Fibroblast of upper back skin (primary cell): ENCODE measurements around the gene ATRNL1.

Experiments used
- DNase-seq: peaks from one replicate; pipeline ENCODE4 v3.0.0-alpha.2; 2013

The ATRNL1 gene

DNA sequence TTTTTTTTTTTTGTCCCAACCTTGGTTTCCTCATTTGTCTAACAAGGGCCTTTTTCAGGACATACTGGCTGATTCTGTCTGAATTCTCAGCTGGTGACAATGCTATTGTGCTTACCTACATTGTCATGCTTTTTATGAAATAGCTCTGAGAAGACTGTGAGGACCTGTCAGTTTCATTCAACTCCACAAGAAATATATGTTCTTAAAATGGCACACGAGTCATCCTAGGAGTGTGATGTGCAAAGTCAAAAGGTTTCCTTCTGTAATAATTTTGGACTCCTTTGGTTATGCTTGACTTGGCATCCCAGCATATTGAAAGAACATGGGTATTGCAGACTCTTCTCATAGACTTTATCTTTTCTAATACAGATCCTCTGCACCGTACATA is 863.8 kb downstream of the ATRNL1 start:
- DNase-seq = no peak

DNA sequence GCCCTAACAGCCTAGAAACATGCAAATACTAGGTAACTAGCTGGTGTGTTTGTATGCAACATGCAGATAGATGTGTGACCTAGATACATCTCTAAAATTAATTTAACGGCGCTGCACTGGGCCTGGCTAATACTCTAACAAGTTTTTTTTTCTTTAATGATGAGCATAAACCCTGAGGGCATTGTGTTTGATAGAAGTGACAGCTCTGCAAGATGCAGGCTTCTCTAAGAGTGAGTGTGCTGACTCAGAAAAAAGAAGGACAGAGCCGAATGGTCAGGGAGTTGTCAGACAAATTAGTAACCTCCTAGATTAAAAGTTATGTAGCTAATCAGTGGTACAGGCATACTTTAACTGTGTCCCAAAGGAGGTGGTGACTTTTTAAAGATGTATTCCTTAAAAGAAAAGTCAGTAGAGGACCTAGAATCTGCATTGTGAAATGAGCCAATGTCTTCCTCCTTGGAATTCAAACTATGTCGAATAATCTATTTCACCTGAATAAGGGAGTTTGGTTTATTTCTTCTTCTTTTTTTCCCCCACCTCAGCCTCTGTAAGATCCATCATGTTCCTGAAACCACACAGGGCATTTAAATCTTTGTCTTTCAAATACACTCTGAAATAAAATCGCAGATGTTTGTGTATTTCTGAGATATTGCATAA is 864.7 kb downstream of the ATRNL1 start:
- DNase-seq = no peak

DNA sequence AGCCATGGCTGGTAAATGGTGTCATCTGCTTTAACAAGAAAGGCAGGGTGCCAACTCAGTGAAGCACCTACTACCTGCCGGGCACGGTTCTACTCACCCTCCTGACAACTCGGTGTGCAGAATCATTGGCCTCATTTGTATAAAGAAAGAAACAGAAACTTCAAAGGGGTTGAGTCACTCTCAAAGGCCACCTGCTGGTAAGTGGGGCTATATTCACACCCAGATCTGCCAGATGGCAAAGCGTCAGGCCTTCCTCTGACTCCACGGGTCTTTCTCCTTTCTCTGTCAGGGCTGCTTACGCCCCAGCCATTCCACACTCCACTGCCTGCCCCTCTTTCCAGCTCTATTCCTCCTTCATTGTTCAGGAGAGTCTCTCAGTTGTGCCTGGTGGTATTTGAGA is 870.7 kb downstream of the ATRNL1 start:
- no peak for DNase-seq

DNA sequence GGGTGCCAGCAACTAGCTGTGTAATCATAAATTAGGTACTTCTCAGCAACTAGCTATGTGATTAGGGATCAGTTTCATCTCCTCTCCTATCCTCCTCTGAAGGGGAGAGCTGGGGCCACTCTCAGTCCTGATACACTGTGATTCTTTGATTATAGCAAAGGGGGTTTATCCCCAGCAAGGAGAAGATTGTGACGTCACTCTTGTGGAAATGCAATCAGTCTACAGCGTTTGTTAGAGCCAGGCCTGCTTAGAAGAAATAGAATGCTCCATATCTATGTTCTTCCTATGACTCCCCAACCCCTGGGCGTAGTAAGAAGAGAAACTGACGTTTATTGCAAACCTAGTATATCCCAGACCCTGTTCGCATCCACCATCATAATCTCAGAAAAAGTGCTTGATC is 871.7 kb downstream of the ATRNL1 start:
- DNase-seq = no peak

DNA sequence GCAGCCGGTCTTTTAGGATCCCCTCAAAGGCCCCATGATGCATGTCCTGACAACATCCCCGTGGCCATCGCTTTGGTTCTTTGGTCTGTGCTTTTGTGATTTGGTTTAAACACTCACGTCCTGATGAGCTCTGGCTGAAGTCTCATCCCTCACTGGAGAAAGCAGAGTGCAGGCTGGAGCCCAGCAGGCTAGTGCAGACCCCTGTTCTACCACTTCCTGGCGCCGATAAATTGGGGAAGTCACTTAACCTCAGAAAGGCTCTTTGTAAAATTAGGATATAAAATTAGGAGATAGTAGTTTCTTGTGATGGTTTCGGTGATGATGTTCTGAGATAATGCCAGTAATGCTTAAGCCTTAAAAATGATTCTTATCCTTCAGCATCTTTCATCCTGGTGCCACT is 872.2 kb downstream of the ATRNL1 start:
- no peak for DNase-seq

DNA sequence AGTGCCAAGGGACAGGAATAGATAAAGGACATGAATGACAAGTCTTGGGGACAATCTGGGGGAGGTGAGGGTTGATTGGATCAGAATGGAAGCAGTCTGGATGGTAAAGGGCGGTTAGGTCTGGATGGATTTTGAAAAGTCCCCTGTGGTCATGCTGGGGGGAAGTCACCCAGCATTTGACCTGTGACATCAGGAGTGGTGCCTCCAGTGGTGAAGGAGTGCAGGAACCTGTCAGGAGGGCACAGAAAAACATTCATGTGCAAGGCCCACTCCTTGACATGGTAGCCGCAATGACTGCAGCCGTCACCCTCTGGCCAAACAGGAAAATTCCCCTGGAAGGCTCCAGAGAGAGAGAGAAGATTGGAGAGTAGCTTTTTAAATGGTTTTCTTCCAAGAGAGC is 875.1 kb downstream of the ATRNL1 start:
- no peak for DNase-seq

DNA sequence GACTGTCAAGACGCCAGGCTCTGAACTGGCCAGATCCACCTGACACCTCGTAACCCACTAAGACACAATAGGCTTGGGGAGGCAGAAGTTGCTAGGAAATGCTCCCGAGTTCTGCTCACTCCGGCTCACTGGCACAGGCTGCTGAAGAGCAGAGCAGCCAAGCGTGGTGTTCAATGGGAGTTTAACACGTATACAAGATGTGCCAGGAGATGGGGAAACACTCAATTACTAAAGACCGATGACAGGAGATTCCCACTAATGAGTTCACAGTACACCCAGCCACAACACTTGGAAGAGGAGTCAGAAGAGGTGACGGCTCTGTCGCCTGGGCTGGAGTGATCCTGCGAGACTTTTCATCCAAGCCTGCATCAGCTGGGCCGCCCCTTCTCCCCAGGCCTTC is 876.4 kb downstream of the ATRNL1 start:
- no peak for DNase-seq

DNA sequence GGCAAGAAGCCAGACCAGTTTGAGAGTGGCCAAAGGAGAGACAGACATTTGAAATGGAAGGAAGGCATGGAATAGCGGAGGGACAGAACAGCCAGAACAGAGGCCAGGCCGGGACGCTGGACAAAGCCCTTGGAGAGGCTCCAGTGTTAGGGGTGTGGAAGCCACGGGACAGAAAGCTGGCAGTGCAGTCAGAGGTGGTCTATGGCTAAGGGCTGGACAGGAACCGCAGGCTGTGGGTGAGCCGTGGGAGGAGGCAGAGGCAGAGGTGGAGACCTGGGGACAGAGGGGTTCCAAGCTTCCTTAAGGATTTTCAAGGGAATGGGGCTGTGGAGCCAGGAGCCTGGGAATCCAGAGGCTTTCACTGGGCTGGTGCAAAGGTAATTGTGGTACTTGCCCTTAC is 878.8 kb downstream of the ATRNL1 start:
- no peak for DNase-seq

DNA sequence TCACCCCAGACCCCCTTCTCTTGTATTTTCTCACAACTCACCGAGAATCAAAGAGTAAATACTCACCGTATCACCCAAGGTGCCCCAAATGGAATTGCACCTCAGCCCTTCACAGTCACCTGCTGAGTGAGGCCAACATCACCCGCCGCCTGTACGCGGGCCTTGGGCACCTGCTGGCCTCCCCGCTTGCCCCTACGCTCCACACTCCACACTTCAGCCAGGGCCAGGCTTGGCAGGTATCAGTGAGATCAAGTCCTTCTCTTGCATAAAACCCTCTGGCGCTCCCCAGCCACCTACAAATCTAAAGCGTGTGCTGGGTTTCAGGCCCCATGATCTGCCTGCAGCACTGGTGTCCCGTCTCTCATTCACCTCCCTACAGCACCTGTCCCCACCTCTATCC is 879.3 kb downstream of the ATRNL1 start:
- no peak for DNase-seq

DNA sequence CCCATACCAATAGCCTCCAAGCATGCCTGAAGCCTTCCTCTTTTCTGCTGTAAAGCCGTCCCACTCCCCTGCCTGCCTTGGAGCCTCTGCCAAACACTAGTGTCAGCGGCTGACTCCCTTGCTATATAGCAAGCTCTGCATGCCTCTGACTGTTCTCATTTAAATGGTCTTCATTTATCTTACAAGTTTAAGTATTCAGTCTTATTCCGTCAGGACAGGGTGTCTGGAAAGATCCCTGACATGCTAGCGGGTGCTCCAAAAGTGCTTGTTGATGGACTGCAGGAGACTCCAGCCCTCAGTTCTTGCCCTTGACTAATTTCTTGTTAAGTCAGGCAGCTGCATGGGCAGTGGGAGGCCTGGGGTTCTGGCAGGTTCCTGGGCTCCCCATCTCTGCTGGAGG is 881.2 kb downstream of the ATRNL1 start:
- no peak for DNase-seq

DNA sequence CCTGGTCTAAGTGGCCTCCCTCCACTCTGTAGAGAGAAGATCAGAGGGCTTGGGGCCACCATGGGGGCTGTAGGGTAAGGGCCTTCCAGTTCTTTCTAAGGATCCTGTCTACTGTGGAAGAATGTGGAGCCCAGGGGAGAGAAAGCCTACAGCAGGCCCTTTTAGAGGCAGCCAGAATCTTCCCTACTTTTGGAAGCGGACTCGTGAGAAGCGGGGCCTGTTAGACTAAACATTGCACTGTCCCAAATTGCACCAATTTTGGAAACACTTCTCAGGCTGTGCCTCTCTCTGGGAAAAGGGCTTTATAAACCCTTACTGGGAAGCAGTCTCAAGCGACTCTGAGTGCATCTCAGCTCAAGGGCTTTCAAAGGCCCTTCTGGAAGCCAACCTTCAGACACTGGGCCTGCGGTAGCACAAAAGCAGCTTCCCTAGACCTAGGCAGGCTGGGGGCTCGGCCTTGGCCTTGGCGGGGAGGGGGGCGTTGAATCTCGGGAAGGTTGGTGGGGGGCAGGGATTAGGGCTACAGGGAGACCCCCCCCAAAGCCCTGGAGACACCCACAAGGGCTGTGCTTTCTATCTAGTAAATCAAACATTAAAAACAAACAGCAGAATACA is 881.8 kb downstream of the ATRNL1 start:
- no peak for DNase-seq

DNA sequence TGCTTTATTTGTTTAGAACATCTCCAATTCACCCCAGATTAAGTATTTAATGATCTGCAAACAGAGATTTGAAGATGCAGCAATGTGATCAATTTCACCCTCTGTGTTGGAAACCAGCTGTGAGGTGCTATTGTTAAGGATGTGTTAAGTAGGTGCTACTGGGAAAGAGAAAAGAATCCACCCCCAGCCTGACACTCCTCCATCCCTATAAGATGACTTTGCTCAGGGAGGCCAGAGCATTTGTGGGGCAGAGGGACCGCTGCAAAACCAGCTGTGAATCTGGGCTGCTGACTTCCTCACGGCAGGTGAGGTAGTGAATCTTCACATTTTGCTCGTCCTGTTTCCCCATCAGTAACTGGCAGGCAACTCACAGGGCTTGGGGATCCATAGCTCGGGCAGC is 882.3 kb downstream of the ATRNL1 start:
- DNase-seq = no peak

DNA sequence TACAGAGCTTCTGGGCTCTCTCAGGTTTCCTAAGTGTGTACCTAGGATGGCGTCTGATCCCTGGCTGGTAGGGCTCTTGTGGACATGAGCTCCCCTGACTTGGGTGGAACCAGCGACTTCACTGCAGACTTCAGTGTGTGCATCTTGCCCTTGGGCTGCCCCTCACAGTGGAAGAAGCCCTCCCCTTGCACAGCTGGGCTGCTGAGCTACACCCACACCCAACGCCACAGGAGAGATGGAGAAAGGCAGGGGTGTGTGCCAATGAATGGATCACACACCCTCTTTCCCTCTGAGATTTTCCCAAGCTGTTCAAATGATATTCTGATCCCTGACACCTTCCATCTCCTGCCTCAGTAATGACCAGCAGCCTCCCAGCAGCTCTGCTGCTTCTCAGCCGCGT is 883.2 kb downstream of the ATRNL1 start:
- no peak for DNase-seq

DNA sequence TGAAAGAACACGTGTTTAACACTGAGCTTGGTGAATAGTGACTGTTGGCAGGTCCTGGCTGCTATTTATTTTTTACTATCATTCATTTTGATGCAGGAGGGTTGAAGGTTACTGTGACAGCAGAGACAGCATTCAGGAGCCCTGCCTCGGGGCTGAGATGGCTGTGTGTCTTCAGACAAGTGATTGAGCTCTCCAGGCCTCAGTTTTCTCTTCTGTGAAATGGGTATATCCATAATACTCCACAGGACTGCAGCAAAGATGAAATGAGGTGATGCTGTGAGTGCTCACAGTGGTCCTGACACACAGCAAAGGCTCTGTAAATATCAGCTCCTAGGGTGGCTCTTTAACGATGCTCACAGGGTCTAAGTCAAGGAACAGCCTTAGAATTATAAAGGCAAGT is 884.7 kb downstream of the ATRNL1 start:
- no peak for DNase-seq

DNA sequence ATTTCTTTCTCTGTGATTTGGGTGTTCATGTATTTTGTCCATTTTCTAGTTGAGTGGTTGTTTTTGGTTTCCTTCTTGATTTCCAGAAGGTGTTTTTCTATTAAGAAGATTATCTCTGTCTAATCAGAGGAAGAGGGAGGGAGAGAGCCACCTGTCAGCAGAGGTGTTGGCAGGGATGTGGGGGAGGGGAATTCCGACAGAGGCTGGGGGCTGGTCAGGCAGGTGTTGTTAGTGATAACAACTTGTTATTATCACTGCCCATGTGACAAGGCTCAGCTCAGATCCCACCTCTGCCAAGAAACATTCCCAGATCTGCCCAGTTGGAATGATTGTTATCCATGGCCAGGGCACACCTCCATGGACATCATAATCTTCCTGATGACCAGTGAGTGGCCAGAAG is 886.4 kb downstream of the ATRNL1 start:
- no peak for DNase-seq

DNA sequence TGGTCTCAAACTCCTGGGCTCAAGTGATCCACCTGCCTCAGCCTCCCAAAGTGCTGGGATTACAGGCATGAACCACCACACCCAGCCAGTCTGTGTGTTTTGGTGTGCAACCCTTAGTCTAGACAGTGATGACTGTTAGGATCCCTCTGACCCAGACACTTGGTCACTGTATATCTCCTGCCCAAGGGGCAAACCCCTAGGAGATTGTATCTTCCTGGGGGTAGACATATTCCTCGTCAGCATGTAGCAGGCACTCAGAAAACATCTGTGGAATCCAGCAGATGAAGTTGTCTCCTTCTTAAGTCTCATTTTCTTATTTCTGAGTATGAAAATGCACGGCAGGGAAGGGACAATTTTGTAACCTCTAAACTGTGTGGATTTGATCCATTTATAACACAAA is 887.3 kb downstream of the ATRNL1 start:
- no peak for DNase-seq

DNA sequence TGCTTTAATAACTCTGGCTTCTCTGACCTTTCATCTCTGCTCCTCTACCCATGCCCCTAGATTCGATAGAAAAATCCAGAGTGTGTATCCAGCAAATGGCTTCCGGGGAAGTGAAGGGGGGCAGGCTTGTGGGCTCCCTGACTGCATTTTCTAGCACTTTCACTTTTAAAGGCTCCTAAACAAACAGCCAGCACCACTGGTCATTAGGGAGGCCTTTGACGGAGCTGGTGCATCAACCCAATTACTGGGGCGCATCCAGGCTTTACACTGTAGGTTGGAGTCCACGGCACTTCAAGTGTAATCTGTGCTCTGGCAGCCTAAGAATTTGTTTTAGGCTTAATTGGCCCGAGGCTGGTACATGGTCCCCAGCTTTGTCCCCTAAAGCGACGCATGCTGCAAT is 887.9 kb downstream of the ATRNL1 start:
- no peak for DNase-seq

DNA sequence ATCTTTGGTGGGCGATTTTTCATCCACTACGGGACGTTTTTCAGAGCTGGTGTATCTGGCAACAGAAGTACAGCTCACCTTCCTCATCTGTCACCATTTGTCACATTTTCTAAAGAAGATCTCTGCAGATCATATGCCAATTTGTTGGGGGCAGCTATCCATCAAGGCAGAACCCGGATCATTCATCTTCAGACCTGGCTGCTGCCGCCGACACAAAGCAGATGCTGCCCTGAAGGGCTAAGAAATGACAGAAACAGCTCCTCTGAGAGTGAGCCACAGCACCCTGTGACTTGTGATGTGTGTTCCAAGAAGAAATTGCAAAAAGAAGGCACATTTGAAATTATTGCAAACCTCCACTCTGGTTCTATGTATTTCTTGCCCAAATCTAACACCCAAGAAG is 888.9 kb downstream of the ATRNL1 start:
- no peak for DNase-seq

DNA sequence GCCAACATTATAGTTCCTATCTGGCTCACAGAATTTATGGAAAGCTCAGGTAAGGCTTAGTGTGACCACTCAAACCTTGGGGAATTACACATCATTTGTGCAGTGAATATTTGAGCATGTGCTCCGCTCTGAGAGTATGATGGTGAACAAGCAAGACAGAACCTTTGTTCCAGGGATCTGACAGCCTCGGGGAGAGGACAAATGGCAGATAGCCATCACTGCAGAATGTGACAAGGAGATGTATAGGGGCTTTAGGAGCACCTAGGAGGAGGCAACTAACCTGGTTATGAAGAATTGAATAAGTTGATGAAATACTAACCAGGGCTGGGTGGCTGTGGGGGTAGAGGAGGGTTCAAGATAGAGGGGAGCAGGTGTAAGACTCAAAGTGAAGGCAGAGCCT is 889.4 kb downstream of the ATRNL1 start:
- no peak for DNase-seq

DNA sequence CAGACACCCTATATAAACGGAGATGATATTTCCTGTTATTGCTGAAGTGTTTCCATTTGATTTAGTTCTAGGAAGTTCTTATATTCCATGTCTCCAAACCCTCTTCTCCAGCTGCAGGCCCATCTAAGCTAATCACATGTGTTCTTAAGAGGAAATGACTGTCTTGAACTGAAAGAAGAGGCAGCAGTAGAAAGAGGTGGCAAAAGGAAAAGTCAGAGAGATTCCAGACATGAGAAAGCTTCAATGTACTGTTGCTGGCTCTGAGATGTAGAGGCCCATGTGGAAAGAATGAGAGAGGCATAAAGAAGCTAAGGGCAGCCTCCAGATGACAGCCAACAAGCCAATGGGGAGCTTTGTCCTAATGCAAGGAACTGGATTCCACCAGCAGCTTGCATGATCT is 892.6 kb downstream of the ATRNL1 start:
- no peak for DNase-seq

DNA sequence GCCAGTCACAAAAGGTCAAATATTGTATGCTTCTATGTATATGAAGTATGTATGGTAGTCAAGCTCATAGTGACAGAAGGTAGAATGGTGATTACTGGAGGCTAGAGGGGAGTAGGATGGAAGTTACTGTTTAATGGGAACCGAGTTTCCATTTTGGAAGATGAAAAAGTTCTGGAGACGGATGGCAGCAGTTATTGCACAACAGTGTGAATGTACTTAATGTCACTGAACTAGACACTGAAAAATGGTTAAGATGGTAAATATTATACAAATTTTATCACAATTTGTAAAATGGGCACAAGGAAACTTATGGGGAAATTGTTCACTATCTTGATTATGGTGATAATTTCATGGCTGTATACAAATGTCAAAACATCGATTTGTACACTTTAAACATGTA is 895.2 kb downstream of the ATRNL1 start:
- no peak for DNase-seq

DNA sequence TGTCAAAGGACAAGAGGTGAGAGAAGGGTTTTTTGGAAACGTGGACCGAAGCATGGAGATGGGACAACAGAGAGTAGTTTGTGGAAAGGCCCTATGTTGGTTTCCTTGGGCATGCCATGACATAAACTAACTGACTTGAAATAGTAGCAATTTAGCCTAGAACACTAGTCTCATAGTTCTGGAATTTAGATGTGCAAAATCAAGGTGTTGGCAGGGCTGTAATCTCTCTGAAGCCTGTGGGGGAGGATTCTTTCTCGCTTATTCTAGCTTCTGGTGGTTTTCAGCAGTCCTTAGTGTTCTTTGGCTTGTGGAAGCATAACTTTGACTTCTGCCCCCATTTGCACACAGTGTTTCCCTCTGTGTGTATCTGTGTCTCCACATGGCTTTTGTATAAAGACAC is 896.5 kb downstream of the ATRNL1 start:
- DNase-seq = peak; percentile 12

DNA sequence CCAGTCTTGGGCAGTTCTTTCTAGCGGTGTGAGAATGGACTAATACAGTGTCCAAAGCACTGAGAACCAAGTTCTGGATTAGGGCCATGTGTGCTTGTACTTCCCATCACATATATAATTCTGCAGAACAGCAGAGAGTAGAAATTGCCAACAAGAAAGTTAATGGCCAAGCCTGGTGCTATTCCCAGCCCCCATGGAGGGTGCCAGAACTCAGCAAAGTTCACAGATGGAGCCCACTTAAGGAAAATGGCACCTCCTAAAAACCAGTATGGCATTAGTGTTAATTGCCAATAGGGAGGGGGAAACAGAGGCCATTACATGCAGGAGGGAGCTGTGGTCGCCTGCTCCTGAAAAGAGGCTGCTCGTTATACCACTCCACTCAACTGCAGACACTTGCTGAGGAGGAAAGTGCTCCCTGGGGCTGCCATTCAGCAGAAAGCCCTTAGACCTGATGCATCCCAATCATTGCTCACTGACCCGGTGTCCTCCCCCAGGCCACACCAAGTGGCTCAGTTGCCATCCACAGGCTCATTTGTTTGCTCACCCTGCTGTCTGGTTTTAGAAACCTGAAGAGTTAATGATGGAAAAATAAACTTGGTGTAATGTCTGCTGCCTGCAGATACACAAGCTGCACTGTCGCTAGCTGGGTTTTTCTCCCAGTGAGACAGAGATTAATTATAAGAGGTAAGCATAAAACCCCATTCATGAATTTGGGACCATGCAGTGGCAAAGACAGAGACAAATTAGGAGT is 899.2 kb downstream of the ATRNL1 start:
- DNase-seq = no peak

DNA sequence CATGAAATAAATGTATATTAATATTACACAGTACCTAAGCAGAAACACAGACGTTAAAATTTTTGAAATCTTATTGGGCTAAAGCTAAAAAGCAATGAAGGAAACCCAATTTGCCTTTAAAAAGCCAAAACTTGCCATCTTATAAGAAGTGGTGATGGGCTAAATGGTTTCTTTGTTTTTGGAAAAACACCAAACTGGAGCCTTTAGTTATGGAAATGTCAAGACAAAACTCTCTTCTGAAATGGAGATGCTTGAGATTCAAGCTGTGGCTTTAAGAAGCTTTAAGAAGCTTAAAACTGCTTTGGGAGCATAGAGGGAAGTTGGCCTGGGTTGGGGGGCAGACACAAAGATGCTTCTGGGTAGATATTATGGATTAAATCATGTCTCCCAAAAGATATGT is 902.9 kb downstream of the ATRNL1 start:
- no peak for DNase-seq

DNA sequence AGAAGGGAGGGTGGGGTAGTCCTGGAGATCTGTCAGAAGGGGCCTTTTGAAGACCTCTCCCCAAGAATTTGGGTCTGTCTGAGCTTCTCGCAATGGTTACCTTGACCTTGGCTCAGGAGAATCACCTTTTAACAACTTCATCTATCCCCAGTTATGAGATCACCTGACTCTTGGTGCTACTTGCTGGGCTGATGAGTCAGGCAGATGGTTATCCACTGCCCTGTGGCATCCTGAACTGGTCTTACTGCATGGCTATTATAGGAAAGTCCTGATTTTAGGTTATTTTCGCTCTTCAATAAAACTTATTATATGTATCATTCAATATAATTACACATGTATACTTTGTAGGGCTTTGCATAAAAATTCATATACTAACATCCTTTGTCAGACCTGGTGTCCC is 905.1 kb downstream of the ATRNL1 start:
- DNase-seq = no peak
